Calu3 (cell line): ENCODE data around the gene ADGRD1. TPM values are rescaled to one million over a fixed set of nuclear protein-coding genes. Genes with fewer than 3 reads are reported as not detected.

Experiments used
- BruUV-seq: library from RNA; stranded (reverse); fragments of 400-500 nt; replicated peaks from 2 replicates; lab custom pipeline; 2021; lab: Mats Ljungman, UMichigan
- CTCF ChIA-PET: fragments of 300-600 bp; sonication (Branson Sonifier 250); formaldehyde crosslinking; loops from one replicate; lab custom pipeline; 2022; ENCODE audit warnings: antibody characterized with exemption; lab: Charles Lee
- DNase-seq: peaks from one replicate; pipeline ENCODE4 v3.0.0; 2022
- H3K27ac Mint-ChIP-seq: one replicate; pipeline ENCODE4 v1.8.0; 2022; ENCODE audit warnings: mixed read lengths; ENCODE audit not compliant: unreplicated experiment
- H3K27me3 Mint-ChIP-seq: one replicate; pipeline ENCODE4 v1.8.0; 2022; ENCODE audit warnings: mixed read lengths; ENCODE audit not compliant: unreplicated experiment
- H3K36me3 Mint-ChIP-seq: one replicate; pipeline ENCODE4 v1.8.0; 2022; ENCODE audit warnings: mild to moderate bottlenecking, moderate library complexity, mixed read lengths; ENCODE audit not compliant: insufficient read depth, unreplicated experiment
- H3K4me1 Mint-ChIP-seq: one replicate; pipeline ENCODE4 v1.8.0; 2022; ENCODE audit warnings: mild to moderate bottlenecking, low read depth, mixed read lengths; ENCODE audit not compliant: unreplicated experiment
- H3K4me3 Mint-ChIP-seq: one replicate; pipeline ENCODE4 v1.8.0; 2022; ENCODE audit warnings: mild to moderate bottlenecking, low read depth, moderate library complexity, mixed read lengths; ENCODE audit not compliant: unreplicated experiment
- H3K9me3 Mint-ChIP-seq: one replicate; pipeline ENCODE4 v1.8.0; 2022; ENCODE audit warnings: low read depth, mixed read lengths; ENCODE audit not compliant: unreplicated experiment
- CTCF ChIP-seq: fragments of 200-600 bp; IDR thresholded peaks from one replicate; pipeline ENCODE4 v1.8.0; 2022; ENCODE audit warnings: antibody characterized with exemption; ENCODE audit not compliant: unreplicated experiment
- intact Hi-C: fragments of 100-400 bp; cut with micrococcal nuclease; formaldehyde crosslinking; loops from one replicate; pipeline ENCODE4 v1.10.0; 2022; ENCODE audit not compliant: unreplicated experiment
- total RNA-seq: library from RNA; stranded (reverse); gene quantifications from 2 replicates; pipeline ENCODE4 v1.2.3, GENCODE V29; 2022

Gene ADGRD1
- total RNA-seq, 1 experiment from 2014 or later = not detected

- intact Hi-C loops = no loop called here
- CTCF ChIA-PET = no interaction called here
- H3K4me3 Mint-ChIP-seq = no peak overlapping the region
- no peak for TF ChIP-seq CTCF
- peaks cover 54% of the 10 kb centered on the region for H3K27me3 Mint-ChIP-seq
- peak; percentile 0 for DNase-seq
- H3K9me3 Mint-ChIP-seq = peaks cover 2% of the 10 kb centered on the region
- no peaks in the 10 kb centered on the region for H3K4me1 Mint-ChIP-seq
- no TSS peak for BruUV-seq
- H3K36me3 Mint-ChIP-seq = no peaks in the 10 kb centered on the region
- H3K27ac Mint-ChIP-seq = no peak overlapping the region
These were observed 133.7 kb downstream of the ADGRD1 start for GRCh38 chr12:131087302-131087818.

GRCh38 chr12:131087991-131088700, 134.4 kb downstream of the ADGRD1 start:
- intact Hi-C loops = no loop called here
- TF ChIP-seq CTCF = no peak
- no peak overlapping the region for H3K4me3 Mint-ChIP-seq
- no peaks in the 10 kb centered on the region for H3K36me3 Mint-ChIP-seq
- no peak overlapping the region for H3K27ac Mint-ChIP-seq
- no peak for DNase-seq
- peaks cover 2% of the 10 kb centered on the region for H3K9me3 Mint-ChIP-seq
- H3K4me1 Mint-ChIP-seq = no peaks in the 10 kb centered on the region
- peaks cover 54% of the 10 kb centered on the region for H3K27me3 Mint-ChIP-seq
- CTCF ChIA-PET = no interaction called here
- BruUV-seq = no TSS peak

GRCh38 chr12:131088701-131089530, 135.2 kb downstream of the ADGRD1 start:
- Mint-ChIP-seq H3K27ac (no peak overlapping the region), H3K36me3 (no peaks in the 10 kb centered on the region), H3K9me3 (no peaks in the 10 kb centered on the region), H3K4me3 (no peak overlapping the region), H3K4me1 (no peaks in the 10 kb centered on the region), H3K27me3 (peaks cover 51% of the 10 kb centered on the region)
- intact Hi-C loops = no loop called here
- no peak for DNase-seq
- no peak for TF ChIP-seq CTCF
- CTCF ChIA-PET = no interaction called here
- BruUV-seq = no TSS peak

GRCh38 chr12:131089531-131090273, 136.0 kb downstream of the ADGRD1 start:
- CTCF ChIA-PET = no interaction called here
- no peaks in the 10 kb centered on the region for H3K36me3 Mint-ChIP-seq

More at GRCh38 chr12:131089531-131090273, 136.0 kb downstream of the ADGRD1 start:
- intact Hi-C loops = no loop called here
- no peak overlapping the region for H3K27ac Mint-ChIP-seq
- no peak for TF ChIP-seq CTCF
- DNase-seq = no peak
- H3K4me1 Mint-ChIP-seq = no peaks in the 10 kb centered on the region
- no TSS peak for BruUV-seq
- no peaks in the 10 kb centered on the region for H3K9me3 Mint-ChIP-seq
- peaks cover 44% of the 10 kb centered on the region for H3K27me3 Mint-ChIP-seq
- H3K4me3 Mint-ChIP-seq = no peak overlapping the region
